ENCODE results near the gene XNDC1N. TPM values are rescaled to one million over a fixed set of nuclear protein-coding genes. Genes with fewer than 3 reads are reported as not detected.

Gene XNDC1N
- total and polyA plus RNA-seq, 2 experiments from 2014 or later = 11.0 to 13.0 TPM

- TF ChIP-seq EZH2 (IDR thresholded peaks at IDR 0.05; ENCODE audit: low read depth, unreplicated experiment) = no peak
Measured at GRCh38 chr11:71929491-71929890, 1.1 kb upstream of the XNDC1N start (continued).

DNA sequence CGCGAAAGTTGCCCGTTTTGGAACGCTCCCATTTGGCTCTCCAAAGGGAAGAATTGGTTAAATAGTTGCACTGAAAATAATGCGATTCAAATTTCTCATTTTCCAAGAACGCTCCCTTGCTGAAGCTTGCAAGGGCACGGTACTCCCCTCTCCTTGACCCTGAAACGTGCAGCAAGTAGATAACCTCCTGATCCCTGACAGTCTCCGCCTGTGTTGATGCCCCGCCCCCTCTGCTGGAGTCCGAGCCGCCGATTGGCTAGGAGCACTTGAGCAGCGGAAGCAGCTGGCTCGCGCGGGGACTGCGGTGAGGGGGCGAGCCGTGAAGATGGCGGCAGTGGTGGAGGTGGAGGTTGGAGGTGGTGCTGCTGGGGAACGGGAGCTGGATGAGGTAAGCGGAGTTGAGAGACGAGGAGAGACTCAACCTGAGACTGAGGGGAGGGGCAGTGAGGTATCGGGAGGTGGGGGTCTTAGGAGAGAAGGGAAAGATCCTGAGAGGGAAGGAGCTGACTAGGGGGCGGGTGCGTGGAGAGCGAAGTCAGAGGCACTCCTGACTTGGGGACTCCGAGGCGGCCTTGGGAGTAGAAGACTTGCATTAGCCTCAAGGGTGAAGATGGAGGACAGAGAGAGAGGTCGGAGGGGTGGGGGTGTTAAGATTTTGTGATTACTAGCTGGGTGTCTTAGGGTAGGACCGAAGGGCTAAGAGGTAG, 496 bp upstream of the XNDC1N start, which contains the start of gene RNF121:
TSS of gene RNF121 (plus strand) at position 310 of the 707 bp plus-strand sequence. CDS start at position 326, 16 bp downstream.
- peaks cover 6% of the 10 kb centered on the region for H3K4me1 Mint-ChIP-seq
- ATAC-seq = peak; percentile 95

GRCh38 chr11:71917646-71918140, 10.7 kb downstream of the XNDC1N start:
- H2AFZ ChIP-seq = no peak overlapping the region
- H3K4me2 ChIP-seq = no peak overlapping the region
- H4K20me1 ChIP-seq (replicated peaks; ENCODE audit: insufficient read depth) = no peaks in the 10 kb centered on the region
- no peaks in the 10 kb centered on the region for H3K9me3 Mint-ChIP-seq
- H3K9me2 ChIP-seq (ENCODE audit: insufficient read depth) = no peaks in the 10 kb centered on the region
- H3K27me3 ChIP-seq (ENCODE audit: insufficient read depth) = no peaks in the 10 kb centered on the region
- no peaks in the 10 kb centered on the region for H3F3A ChIP-seq (replicated peaks; ENCODE audit: low read depth)
- H3K4me3 Mint-ChIP-seq = no peak overlapping the region
- no peaks in the 10 kb centered on the region for H3K4me1 ChIP-seq (ENCODE audit: insufficient read depth)
- H3K4me3 ChIP-seq = no peak overlapping the region
- H3K27ac Mint-ChIP-seq = no peak overlapping the region
- peaks cover 7% of the 10 kb centered on the region for H3K27me3 Mint-ChIP-seq (ENCODE audit: insufficient read depth, low read depth, poor library complexity)
- no peaks in the 10 kb centered on the region for H3K4me1 Mint-ChIP-seq
- DNase-seq (ENCODE audit: low spot score) = no peak
- no peaks in the 10 kb centered on the region for H3K79me2 ChIP-seq (replicated peaks; ENCODE audit: insufficient read depth)
- H3K27ac ChIP-seq (ENCODE audit: low read depth) = no peak overlapping the region
- ATAC-seq = no peak
- peaks cover 15% of the 10 kb centered on the region; the same call in 1 of the 2 replicates for H3K36me3 ChIP-seq (ENCODE audit: insufficient read depth)
- H3K36me3 Mint-ChIP-seq (ENCODE audit: low read depth) = peaks cover 34% of the 10 kb centered on the region
- no peak for TF ChIP-seq ETS1 (IDR thresholded peaks at IDR 0.05)
- no peak for TF ChIP-seq STAT1 (IDR thresholded peaks at IDR 0.05; ENCODE audit: unreplicated experiment)
- TF ChIP-seq EZH2phosphoT487 (IDR thresholded peaks at IDR 0.05; ENCODE audit: unreplicated experiment) = no peak
- TF ChIP-seq ZNF114 (CRISPR knock-in tag; IDR thresholded peaks at IDR 0.05) = no peak
- TF ChIP-seq EZH2 (IDR thresholded peaks at IDR 0.05; ENCODE audit: low read depth, unreplicated experiment) = no peak
- TF ChIP-seq ZNF331 (CRISPR knock-in tag; IDR thresholded peaks at IDR 0.05; ENCODE audit: low read depth) = no peak
- no peak for TF ChIP-seq CTCF (conservative IDR thresholded peaks at IDR 0.05; ENCODE audit: low read depth in 2 of 2)

More for the DNA sequence above, 496 bp upstream of the XNDC1N start, which contains the start of gene RNF121:
- H3K27me3 ChIP-seq (ENCODE audit: insufficient read depth) = no peaks in the 10 kb centered on the region
- H3K4me3 ChIP-seq = peak within 1 kb of the TSS; percentile 79
- H3K36me3 ChIP-seq (ENCODE audit: insufficient read depth) = no peaks in the 10 kb centered on the region
- TF ChIP-seq JUNB (IDR thresholded peaks at IDR 0.05; ENCODE audit: unreplicated experiment) = peak; percentile 97
- peak; percentile 4; the same call in 1 of the 2 replicates for TF ChIP-seq ETS1 (IDR thresholded peaks at IDR 0.05)
- peak; percentile 98 for TF ChIP-seq POLR2AphosphoS5 (IDR thresholded peaks at IDR 0.05; ENCODE audit: low read depth)
- TF ChIP-seq NANOG (IDR thresholded peaks at IDR 0.05; ENCODE audit: borderline replicate concordance) = no peak
- no peak for TF ChIP-seq EZH2 (IDR thresholded peaks at IDR 0.05; ENCODE audit: low read depth, unreplicated experiment)
- Mint-ChIP-seq H3K36me3 (ENCODE audit: low read depth) (peaks cover 15% of the 10 kb centered on the region), H3K4me3 (peak within 1 kb of the TSS; percentile 95), H3K9me3 (no peaks in the 10 kb centered on the region), H3K27ac (peak within 1 kb of the TSS; percentile 100), H3K27me3 (ENCODE audit: insufficient read depth, low read depth, poor library complexity) (peaks cover 5% of the 10 kb centered on the region)
- peaks cover 60% of the 10 kb centered on the region for H3K79me2 ChIP-seq (replicated peaks; ENCODE audit: insufficient read depth)
- DNase-seq (ENCODE audit: low spot score) = peak; percentile 99
- H3K27ac ChIP-seq (ENCODE audit: low read depth) = peak within 1 kb of the TSS; percentile 98
- H2AFZ ChIP-seq = peak within 1 kb of the TSS; percentile 95
- H4K20me1 ChIP-seq (replicated peaks; ENCODE audit: insufficient read depth) = peaks cover 22% of the 10 kb centered on the region; the same call in 1 of the 2 replicates
- H3K4me2 ChIP-seq = peak within 1 kb of the TSS; percentile 98
- H3K4me1 ChIP-seq (ENCODE audit: insufficient read depth) = peaks cover 15% of the 10 kb centered on the region
- H3F3A ChIP-seq (replicated peaks; ENCODE audit: low read depth) = 0 out of 2 replicates have a peak, but pooled peaks cover 2% of the 10 kb centered on the region
- no peaks in the 10 kb centered on the region for H3K9me2 ChIP-seq (ENCODE audit: insufficient read depth)

Measured in GM23338 (cell line).